Large intestine (tissue), 12 donors: ENCODE data around the gene SLAMF7. TPM values are rescaled to one million over a fixed set of nuclear protein-coding genes. Genes with fewer than 3 reads are reported as not detected.
A peak's percentile ranks its signal among the peaks of the same experiment; 100 is the strongest.
"Not testable (repeated sequence)": the region's sequence is repeated elsewhere in the genome, so short reads cannot be mapped to it uniquely, and the experiment has no call there.

Experiments
- DNase-seq, 2 donors: peaks; one replicate each; pipeline versions ENCODE4 v3.0.0 to v3.0.0-alpha.2; 2013
- H3K27ac ChIP-seq: one replicate; pipeline ENCODE4 v1.5.1; 2013; ENCODE audit warnings: low read length
- H3K27me3 ChIP-seq: 2 replicates; pipeline ENCODE4 v1.6.1; 2013; ENCODE audit warnings: low read length; ENCODE audit not compliant: control insufficient read depth, insufficient read depth
- H3K36me3 ChIP-seq: 2 replicates; pipeline ENCODE4 v1.6.1; 2013; ENCODE audit warnings: low read length; ENCODE audit not compliant: control insufficient read depth, insufficient read depth
- H3K4me1 ChIP-seq: one replicate; pipeline ENCODE4 v1.6.1; 2013; ENCODE audit warnings: low read length; ENCODE audit not compliant: control insufficient read depth, insufficient read depth
- H3K4me3 ChIP-seq: one replicate; pipeline ENCODE4 v1.5.1; 2013; ENCODE audit warnings: low read length
- H3K9me3 ChIP-seq: one replicate; pipeline ENCODE4 v1.6.1; 2013; ENCODE audit warnings: mild to moderate bottlenecking, low read depth, low read length, moderate library complexity; ENCODE audit not compliant: control insufficient read depth
- WGBS: methylation state at CpG from one replicate; pipeline ENCODE4 v1.1.5; 2013; ENCODE audit warnings: low lambda C conversion rate; ENCODE audit not compliant: insufficient coverage; 5-methylcytosine and 5-hydroxymethylcytosine counted together
- long read RNA-seq, 11 donors: transcript quantifications; one replicate each; lab custom pipeline, GENCODE V29; 2026
- polyA plus RNA-seq: library from polyadenylated mRNA; unstranded; fragments of 120-200 nt; gene quantifications from one replicate; pipeline ENCODE4 v1.2.1, GENCODE V29; 2013

SLAMF7 gene
- polyA plus RNA-seq, result 5.8 TPM
- long read RNA-seq, donor 1, partial matches to known transcripts, result 0 of 2 reads
- long read RNA-seq, donor 1, other reads (novel, unspliced or antisense), result 0 of 2 reads
- long read RNA-seq, donor 2, partial matches to known transcripts, result 0 of 2 reads
- long read RNA-seq, donor 2, other reads (novel, unspliced or antisense), result 0 of 2 reads
- long read RNA-seq, donor 3, result 0 reads
- long read RNA-seq, donor 4, result 0 reads
- long read RNA-seq, donor 5, result 0 reads
- long read RNA-seq, donor 6, result 0 reads
- long read RNA-seq, donor 7, result 0 reads
- long read RNA-seq, donor 8, partial matches to known transcripts, result 0 of 2 reads
- long read RNA-seq, donor 8, other reads (novel, unspliced or antisense), result 0 of 2 reads
- long read RNA-seq, donor 9, partial matches to known transcripts, result 0 of 3 reads
- long read RNA-seq, donor 9, other reads (novel, unspliced or antisense), result 0 of 3 reads
- long read RNA-seq, donor 10, partial matches to known transcripts, result 0 of 1 reads
- long read RNA-seq, donor 10, other reads (novel, unspliced or antisense), result 0 of 1 reads
- long read RNA-seq, donor 11, result 0 reads

DNA sequence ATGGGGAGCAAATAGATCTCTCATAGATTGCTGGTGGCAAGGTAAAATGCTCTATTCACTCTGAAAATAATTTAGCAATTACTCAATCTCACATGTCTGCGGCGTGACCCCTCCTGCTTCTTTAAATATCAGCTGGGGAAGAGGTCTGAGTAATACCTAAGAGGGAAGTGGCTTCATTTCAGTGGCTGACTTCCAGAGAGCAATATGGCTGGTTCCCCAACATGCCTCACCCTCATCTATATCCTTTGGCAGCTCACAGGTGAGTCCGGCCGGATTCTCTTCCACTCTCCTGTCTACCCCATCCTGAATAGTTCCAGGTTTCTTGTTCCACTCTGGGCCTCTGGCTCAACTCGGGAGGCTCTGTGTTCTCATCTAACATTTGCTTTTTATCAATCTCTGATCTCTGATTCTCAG lies at the start of gene SLAMF7:
Gene SLAMF7 (plus strand): TSS at position 150 of the 414 bp plus-strand sequence. CDS start 55 bp downstream, at position 205.
- no peaks in the 10 kb centered on the region for H3K36me3 ChIP-seq
- H3K27me3 ChIP-seq, result no peaks in the 10 kb centered on the region
- no peak within 1 kb of the TSS for H3K27ac ChIP-seq
- DNase-seq, result no peak
- peaks cover 9% of the 10 kb centered on the region for H3K9me3 ChIP-seq
- no CpG with 5 or more reads among the region's 5 CpGs for WGBS
- H3K4me1 ChIP-seq, result no peaks in the 10 kb centered on the region
- peak within 1 kb of the TSS; percentile 9 for H3K4me3 ChIP-seq

DNA sequence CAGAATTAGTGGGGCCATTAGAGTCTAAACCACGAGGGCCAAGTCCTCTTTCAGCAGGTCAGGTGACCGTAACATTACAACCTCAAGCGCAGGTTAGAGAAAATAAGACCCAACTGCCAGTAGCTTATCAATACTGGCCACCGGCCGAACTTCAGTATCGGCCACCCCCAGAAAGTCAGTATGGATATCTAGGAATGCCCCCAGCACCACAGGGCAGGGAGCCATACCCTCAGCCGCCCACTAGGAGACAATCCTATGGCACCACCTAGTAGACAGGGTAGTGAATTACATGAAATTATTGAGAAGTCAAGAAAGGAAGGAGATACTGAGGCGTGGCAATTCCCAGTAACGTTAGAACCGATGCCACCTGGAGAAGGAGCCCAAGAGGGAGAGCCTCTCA lies 46.7 kb upstream of the SLAMF7 start:
- not testable (repeated sequence) for H3K27me3 ChIP-seq, H3K27ac ChIP-seq, DNase-seq, H3K4me3 ChIP-seq, H3K4me1 ChIP-seq, H3K9me3 ChIP-seq, H3K36me3 ChIP-seq
- no CpG with 5 or more reads among the region's 10 CpGs for WGBS

GRCh38 chr1:160702100-160702499 lies 36.9 kb upstream of the SLAMF7 start:
- DNase-seq, result no peak
- WGBS, result no CpG with 5 or more reads among the region's 5 CpGs
- no peaks in the 10 kb centered on the region for H3K9me3 ChIP-seq
- H3K4me3 ChIP-seq, result no peak overlapping the region
- no peaks in the 10 kb centered on the region for H3K4me1 ChIP-seq
- no peak overlapping the region for H3K27ac ChIP-seq
- no peaks in the 10 kb centered on the region for H3K27me3 ChIP-seq
- no peaks in the 10 kb centered on the region for H3K36me3 ChIP-seq

DNA sequence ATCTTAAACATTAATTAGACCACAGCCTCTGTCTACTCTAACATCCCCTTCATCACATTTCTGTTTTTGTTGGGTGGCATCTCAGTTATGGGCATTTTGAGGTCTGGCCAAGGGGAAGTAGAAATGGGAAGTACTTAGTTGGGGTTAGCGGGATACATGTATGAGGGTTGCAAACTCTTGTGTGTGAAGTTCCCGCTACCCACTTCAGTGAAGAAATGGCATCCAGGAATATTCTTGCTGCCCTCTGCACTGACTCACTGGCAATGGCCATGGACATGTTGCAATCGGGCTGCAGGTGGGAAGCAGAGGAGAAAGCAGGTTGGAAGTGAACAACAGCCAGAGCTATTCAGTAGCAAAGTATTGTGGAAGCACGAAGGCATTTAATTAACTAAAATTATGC lies 34.8 kb upstream of the SLAMF7 start:
- no peak overlapping the region for H3K27ac ChIP-seq

GRCh38 chr1:160705212-160705621 lies 33.8 kb upstream of the SLAMF7 start:
- H3K27ac ChIP-seq, H3K27me3 ChIP-seq, DNase-seq, H3K4me3 ChIP-seq, H3K4me1 ChIP-seq, H3K36me3 ChIP-seq, H3K9me3 ChIP-seq: not testable (repeated sequence)
- no CpG with 5 or more reads among the region's 3 CpGs for WGBS

More for the DNA sequence above, 34.8 kb upstream of the SLAMF7 start:
- Histone ChIP-seq H3K4me3 (no peak overlapping the region), H3K27me3 (peaks cover 4% of the 10 kb centered on the region), H3K9me3 (no peaks in the 10 kb centered on the region), H3K36me3 (no peaks in the 10 kb centered on the region), H3K4me1 (no peaks in the 10 kb centered on the region)
- WGBS, result no CpG with 5 or more reads among the region's 4 CpGs
- DNase-seq, result no peak

DNA sequence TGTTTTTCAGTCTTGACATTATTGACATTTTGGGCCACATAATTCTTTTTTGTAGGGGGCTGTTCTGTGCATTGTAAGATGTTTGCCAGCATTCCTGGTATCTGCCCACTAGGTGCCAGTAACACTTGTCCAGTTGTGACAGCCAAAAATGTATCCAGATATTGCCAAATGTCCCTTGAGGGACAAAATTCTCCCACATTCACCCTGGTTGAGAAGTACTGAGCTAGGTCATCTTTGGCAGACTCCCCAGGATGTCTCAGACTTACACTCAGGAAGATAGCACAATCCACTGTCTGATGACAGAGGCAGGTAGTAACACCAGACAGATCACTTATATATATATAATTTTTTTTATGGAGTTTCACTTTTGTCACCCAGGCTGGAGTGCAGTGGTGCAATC lies 33.3 kb upstream of the SLAMF7 start:
- Histone ChIP-seq H3K27ac (no peak overlapping the region), H3K36me3 (no peaks in the 10 kb centered on the region), H3K27me3 (peaks cover 4% of the 10 kb centered on the region), H3K4me3 (no peak overlapping the region), H3K9me3 (no peaks in the 10 kb centered on the region), H3K4me1 (no peaks in the 10 kb centered on the region)
- no peak for DNase-seq

- 90% methylated on average over 2 of the region's 4 CpGs for WGBS
- Histone ChIP-seq H3K4me3 (no peak overlapping the region), H3K36me3 (no peaks in the 10 kb centered on the region), H3K27me3 (peaks cover 4% of the 10 kb centered on the region), H3K4me1 (no peaks in the 10 kb centered on the region), H3K27ac (no peak overlapping the region), H3K9me3 (no peaks in the 10 kb centered on the region)
- no peak for DNase-seq
These were observed 32.4 kb upstream of the SLAMF7 start for GRCh38 chr1:160706526-160707235.

DNA sequence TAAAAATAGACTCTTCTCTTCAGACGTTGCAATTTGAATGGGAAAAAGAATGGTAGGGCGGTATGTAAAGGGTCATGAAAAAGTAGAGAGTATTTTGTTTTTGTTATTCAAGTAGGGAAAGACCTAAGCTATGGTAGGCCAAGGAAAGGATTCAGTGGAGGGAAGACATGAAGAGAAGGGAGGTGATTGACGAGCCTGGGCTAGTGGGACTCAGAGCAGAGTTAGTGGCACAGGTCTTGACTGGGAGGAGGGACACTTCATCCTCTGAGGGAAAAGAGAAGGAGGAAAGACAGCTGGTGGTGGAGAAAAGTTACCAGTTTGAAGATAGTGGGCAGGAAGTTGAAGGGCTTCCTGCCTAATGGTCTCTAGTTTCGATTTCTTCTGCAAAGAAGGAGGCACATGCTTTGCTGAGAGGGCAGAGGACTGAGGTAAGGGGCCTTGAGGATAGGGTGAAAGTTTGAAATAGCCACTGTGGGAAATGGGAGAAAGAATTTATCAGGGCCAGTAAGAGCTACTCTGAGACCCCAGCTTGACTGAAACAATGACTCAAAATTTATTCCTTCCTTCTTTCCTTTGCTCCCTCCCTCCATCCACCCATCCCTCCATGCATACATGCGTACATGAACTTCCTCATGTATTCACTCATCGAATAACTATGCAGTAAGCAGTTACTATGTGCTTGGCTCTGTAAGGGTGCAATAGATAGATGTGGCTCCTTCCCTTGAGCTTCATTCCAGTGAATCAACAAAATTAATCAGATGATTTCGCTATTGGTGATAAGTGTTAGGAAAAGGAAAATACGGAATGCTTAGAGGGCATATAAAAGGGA lies 31.6 kb upstream of the SLAMF7 start:
- 87% methylated on average over 6 of the region's 8 CpGs for WGBS
- H3K9me3 ChIP-seq, result no peaks in the 10 kb centered on the region
- H3K27ac ChIP-seq, result no peak overlapping the region
- H3K36me3 ChIP-seq, result no peaks in the 10 kb centered on the region
- no peak for DNase-seq
- no peak overlapping the region for H3K4me3 ChIP-seq
- no peaks in the 10 kb centered on the region for H3K4me1 ChIP-seq
- peaks cover 4% of the 10 kb centered on the region for H3K27me3 ChIP-seq

DNA sequence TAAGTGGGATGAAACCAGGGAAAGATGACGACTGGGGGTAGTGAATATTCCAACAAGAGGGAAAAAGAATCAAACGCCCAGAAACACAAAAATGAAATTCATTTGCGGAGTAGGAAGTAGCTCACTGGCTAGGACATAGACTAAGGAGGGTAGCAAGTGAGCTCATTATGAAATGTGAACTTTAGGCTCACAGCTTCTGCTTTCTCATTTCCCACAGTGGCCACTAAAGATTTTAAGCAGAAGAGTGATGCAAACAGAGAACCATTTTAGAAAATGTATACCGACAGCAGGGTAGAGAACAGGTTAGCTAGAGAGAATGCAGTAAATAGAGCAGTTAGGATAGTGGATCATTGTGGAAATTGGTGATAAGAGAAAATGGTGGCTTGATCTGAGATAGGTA lies 30.9 kb upstream of the SLAMF7 start:
- Histone ChIP-seq H3K27me3 (peaks cover 4% of the 10 kb centered on the region), H3K9me3 (no peaks in the 10 kb centered on the region), H3K4me1 (no peaks in the 10 kb centered on the region), H3K4me3 (no peak overlapping the region), H3K27ac (no peak overlapping the region), H3K36me3 (no peaks in the 10 kb centered on the region)
- WGBS, result 95% methylated on average over 2 of the region's 4 CpGs
- DNase-seq, result no peak

DNA sequence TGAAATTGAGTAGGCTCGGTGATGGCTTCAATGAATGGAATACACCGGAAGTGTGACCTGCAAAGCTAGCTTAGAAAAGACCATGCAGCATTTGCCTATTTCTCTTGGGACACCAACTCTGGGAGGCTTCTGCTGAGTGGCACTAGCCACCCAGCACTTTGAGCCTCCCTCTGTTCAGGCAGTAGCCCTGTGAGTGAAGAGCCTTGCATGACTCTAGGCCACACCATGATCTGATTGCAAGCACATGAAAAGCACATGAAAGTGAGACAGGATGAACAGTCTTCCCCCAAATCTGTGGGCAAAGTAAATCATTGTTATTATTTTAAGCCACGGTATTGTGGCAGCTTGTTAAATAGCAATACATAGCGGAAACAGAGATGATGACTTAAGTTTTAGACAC lies 30.2 kb upstream of the SLAMF7 start:
- Histone ChIP-seq H3K27ac (no peak overlapping the region), H3K9me3 (no peaks in the 10 kb centered on the region), H3K27me3 (peaks cover 4% of the 10 kb centered on the region), H3K4me1 (no peaks in the 10 kb centered on the region), H3K4me3 (no peak overlapping the region), H3K36me3 (no peaks in the 10 kb centered on the region)
- no CpG with 5 or more reads among the region's 4 CpGs for WGBS
- DNase-seq, result no peak
